ENCODE results near the gene CTAG1B. TPM values are rescaled to one million over a fixed set of nuclear protein-coding genes. Genes with fewer than 3 reads are reported as not detected.
"Not testable (repeated sequence)": the region's sequence is repeated elsewhere in the genome, so short reads cannot be mapped to it uniquely, and the experiment has no call there.

Gene CTAG1B
- total RNA-seq, 1 donor from 2014 or later: not detected

- not testable (repeated sequence) for DNase-seq
These were observed 1.8 kb upstream of the CTAG1B start for GRCh38 chrX:154620767-154621414.

DNA sequence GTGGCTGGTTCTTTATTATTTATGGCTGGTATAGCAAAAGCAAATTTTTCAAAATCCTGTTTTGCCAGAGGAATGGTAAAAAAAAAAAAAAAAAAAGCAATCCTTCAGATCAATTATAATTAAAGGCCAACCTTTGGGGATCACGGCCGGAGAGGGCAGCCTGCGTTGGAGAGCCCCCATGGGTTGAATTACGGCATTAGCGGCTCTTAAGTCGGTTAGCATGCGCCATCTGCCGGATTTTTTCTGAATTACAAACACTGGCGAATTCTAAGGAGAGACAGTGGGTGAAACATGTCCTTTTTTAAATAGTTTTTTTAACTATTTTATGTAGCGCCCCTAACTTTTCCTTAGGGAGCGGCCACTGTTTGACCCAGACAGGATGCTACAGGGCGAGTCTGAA lies 5.5 kb downstream of the CTAG1B start:
- not testable (repeated sequence) for DNase-seq

DNA sequence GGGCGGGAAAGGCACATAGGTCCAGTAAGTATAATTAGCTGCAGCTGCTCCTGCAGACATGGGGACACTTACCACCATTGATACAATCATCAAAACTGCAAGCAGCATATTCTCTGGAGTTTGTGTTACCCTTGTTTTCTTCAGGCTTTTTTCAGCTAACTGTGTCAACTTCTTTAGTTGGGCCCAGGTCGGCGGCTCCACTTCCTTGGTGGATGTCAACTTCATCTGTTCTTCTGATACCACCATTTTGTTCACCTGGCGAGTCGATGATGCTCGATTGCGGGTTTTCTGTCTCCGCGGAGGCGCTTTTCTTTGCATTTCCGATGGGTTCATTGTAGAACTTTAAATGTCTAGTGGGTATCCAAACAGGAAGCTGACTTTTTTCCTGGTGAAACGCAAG lies 7.9 kb downstream of the CTAG1B start:
- DNase-seq: not testable (repeated sequence)

DNA sequence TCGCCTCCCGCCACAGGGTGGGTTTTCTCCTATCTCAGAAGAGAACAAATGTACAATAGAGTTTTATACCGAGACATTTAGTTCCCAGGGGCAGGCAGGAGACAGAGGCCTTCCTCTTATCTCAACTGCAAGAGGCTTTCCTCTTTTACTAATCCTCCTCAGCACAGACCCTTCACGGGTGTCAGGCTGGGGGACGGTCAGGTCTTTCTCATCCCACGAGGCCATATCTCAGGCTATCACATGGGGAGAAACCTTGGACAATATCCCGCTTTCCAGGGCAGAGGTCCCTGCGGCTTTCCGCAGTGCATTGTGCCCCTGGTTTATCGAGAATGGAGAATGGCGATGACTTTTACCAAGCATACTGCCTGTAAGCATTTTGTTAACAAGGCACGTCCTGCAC lies 10.3 kb downstream of the CTAG1B start:
- not testable (repeated sequence) for DNase-seq

DNA sequence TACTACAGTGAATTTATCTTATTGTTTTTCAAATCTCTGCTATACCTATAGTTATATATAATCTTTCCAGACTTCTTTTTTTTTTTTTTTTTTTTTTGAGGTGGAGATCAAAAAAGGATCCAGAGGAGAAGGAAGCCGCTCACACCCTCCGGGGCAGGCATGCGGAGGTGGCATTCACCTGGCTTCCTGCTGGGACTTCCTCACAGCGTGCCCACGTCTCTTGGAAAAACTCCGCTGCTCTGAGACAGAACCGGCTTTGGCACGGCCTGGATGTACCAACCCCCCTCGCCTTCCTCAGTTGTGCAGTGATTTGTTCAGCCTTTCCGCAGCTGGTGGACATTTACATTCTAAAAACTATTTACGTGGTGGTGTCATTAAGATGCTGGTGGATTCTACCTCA lies 11.1 kb downstream of the CTAG1B start:
- DNase-seq: not testable (repeated sequence)

DNA sequence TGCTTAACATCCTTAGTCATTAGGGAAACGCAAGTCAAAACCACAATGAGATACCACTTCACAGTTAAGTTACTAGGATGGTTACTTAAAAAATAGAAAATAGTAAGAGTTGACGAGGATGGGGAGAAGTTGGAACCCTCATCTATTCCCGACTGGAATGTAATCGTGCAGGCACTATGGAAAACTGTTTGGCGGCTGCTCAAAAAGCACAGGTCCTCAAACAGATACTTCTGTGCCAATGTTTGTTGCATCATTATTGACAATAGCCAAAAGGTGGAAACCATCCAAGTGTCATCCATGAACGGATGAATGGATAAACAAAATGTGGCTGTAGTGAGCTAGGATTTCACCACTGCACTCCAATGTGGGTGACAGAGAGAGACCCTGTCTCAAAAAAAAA lies 11.7 kb downstream of the CTAG1B start:
- no peak for DNase-seq

DNA sequence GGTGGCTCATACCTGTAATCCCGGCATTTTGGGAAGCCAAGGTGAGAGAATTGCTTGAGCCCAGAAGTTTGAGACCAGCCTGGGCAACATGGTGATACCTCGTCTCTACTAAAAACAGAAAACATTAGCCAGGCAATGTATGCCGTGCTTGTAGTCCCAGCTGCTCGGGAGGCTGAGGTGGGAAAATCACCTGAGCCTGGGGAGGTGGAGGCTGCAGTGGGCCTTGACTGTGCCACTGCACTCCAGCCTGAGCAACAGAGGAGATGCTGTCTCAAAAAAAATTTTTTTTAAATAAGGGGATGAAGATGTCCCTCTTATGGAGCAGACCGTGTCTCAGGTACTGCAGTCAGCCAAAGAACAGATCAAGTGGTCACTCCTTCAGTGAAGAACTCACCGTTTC lies 13.5 kb downstream of the CTAG1B start:
- DNase-seq: no peak

DNA sequence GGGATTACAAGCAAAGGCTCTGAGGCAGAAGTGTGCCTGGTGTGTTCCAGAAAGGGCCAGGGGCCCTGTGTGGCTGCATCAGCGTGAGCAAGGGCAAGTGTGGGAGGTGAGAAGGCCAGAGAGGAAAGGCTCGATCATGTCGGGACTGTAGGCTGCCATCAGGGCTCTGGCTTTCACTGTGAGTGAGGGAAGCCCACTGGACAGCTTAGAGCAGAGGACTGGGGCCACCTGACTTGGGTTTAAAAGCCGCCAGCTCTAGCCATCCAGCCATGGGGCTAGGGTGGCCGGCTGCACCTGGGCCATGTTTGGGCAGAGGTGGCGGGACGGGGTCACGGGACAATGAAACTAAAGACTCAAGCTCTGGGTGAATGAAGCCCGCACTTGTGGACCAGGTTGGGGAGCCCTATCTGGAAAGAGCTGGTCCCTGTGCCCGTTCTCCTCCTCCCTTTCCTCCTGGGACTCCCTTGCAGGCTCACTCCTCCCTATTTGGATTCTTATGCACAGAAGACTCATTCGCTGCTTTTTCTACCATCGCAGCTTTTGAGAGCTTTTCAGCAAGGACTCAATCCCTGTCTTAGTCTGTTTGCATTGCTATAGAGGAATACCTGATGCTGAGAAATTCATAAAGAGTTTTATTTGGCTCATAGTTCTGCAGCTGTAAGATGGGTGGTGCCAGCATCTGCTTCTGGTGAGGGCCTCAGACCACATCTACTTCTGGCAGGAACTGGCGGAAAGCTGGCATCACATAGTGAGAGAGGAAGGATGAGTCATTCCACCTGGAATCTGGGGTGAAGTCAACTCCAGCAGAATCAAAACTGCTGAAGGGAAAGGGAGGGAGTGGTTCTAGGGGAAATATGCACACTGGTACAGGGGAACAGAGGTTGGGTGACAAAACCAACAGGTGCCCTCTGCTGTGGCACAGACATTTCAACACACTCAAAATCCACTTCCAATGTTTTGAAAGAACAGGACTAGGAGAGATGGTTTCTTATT lies 15.3 kb downstream of the CTAG1B start:
- DNase-seq: no peak

GRCh38 chrX:154602766-154603437 lies 16.2 kb downstream of the CTAG1B start:
- no peak for DNase-seq

GRCh38 chrX:154602226-154602625 lies 16.9 kb downstream of the CTAG1B start:
- DNase-seq: no peak

DNA sequence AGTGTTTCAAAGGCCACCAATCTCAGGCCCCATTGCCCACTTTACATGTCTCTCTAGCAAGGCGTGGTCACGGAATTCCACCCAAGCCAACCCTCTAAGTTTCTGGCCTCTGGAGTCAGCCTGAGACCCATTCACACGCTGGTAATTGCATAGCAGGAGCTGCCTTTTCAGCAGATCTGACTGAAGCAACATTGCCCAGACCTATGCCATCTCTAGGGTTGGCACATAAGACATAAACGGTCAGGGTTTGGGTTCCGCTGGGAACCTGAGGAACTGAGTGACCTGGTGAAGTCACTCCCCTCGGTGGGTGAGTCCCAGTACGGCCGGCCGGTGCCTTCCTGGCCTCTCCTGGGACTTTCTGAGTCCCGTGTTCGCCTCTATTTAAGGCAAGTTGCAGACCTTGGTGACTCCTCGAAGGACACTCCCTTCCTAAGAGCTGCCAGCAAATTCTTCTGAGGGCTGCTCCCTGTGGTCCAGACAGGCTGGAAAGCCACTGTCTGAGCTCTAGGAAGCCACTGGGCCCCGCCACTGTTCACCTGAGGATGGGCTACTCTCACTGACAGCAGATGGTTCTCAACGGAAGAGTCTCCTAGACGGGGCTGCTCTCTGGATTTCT lies 18.2 kb downstream of the CTAG1B start:
- DNase-seq: no peak

GRCh38 chrX:154599531-154599930 lies 19.6 kb downstream of the CTAG1B start:
- DNase-seq: no peak

DNA sequence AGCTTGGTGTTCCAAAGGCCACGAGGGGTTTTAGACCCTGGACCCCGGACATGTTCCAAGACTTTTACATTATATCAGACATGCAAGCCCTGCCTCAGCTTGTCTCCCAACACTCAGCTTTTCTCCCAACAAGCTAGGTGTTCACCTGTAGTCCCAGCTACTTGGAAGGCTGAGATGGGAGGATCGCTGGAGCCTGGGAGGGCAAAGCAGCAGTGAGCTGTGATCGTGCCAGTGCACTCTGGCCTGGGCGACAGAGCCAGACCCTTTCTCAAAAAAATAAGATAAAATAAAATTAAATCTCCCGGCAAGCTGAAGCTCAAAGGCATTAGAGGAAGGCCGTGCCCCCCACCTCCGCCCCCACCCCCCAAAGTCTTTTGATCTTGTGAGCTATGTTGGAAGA lies 20.4 kb downstream of the CTAG1B start:
- DNase-seq: no peak

- no peak for DNase-seq
These were observed 21.9 kb downstream of the CTAG1B start for GRCh38 chrX:154597221-154597620.

GRCh38 chrX:154596290-154596929 lies 22.7 kb downstream of the CTAG1B start:
- DNase-seq: peak; percentile 11

DNA sequence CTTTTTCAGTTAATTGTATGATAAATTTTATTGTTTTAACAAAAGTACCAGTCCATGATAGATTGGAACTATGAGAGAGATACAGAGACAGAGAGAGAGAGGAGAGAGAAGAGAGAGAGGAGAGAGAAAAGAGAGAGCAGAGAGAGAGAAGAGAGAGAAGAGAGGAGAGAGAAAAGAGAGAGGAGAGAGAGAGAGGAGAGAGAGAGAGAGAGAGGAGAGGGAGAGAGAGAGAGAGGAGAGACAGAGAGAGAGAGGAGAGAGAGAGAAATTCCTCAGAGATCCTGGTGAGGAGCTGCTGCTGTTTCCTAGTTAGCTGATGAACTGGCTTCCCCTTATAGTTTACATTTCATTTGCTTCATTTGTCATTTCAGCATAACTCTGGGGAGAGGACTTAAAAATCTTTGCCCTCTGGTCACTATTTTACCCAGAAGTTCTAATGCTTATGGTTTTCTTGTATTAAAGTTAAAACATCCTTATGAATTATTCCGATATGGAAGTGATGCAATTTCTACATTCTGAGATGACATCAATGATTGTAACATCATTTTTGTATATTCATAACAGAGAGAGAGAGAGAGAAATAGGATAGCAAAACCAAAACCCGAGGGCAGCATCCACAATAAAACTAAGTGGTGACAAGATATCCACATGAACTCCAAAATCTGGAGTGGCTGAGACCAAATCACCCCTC lies 23.4 kb downstream of the CTAG1B start:
- DNase-seq: no peak

GRCh38 chrX:154594491-154594890 lies 24.6 kb downstream of the CTAG1B start:
- no peak for DNase-seq

GRCh38 chrX:154593201-154593600 lies 25.9 kb downstream of the CTAG1B start:
- no peak for DNase-seq

DNA sequence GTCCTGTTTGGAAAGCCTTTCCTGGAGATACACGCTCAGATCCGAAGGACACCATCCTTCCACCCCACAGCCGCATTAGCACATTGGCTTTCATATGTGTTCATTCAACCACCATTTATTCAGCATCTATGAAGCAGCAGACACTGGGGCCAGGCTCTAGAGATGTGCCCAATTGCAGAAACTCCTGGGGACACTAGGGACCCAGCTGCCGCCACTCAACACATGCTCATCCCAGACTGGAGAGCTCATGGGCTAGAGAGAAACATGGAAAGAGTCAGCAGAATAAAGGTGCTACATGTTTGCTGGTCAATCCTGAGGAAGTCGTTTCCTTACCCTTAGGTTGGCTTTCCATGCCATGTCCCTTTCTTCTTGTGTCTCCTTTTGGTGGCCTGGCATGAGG lies 26.6 kb downstream of the CTAG1B start:
- DNase-seq: no peak

DNA sequence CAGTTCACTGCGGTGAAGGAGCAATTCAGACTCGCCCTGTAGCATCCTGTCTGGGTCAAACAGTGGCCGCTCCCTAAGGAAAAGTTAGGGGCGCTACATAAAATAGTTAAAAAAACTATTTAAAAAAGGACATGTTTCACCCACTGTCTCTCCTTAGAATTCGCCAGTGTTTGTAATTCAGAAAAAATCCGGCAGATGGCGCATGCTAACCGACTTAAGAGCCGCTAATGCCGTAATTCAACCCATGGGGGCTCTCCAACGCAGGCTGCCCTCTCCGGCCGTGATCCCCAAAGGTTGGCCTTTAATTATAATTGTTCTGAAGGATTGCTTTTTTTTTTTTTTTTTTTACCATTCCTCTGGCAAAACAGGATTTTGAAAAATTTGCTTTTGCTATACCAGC lies 28.7 kb downstream of the CTAG1B start:
- not testable (repeated sequence) for DNase-seq

DNA sequence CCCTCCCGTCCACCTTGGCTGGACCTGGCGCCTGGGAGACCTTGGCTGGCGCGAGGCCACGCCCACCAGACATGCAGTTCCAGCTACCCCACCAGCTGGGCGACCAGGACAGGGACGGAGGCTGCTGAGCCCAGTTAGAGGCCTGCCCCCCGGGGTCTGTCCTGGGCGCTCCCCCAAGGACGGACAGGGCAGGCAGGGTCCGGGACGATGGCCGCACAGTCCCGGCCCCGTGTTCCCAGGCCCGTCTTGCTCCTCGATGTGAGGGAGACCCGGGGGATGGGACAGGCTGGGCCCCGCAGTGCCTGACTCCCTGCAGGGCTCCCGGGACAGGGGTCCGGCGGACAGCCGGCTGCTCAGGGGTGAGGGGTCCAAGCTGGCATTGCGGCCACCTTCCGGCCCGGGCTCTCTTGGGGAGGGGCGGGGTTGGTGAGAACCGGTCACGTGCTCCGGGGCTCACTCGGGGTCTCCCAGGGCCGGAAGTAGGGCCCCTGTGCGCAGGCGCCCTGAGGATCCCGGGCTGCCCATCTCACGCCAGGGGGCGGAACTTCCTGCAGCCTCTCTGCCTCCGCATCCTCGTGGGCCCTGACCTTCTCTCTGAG lies 34.4 kb downstream of the CTAG1B start, which contains the start of gene CTAG1A:
CTAG1A (plus strand) TSS at position 549 of the 599 bp plus-strand sequence. CDS start 74 bp downstream, outside the sequence.
- DNase-seq: not testable (repeated sequence)
